CD4-positive, alpha-beta T cell treated with Interleukin-12 subunit alpha and Interleukin-12 subunit beta, for 1 hour (primary cell): ENCODE data around the gene PIN1.
"Not testable (repeated sequence)": the region's sequence is repeated elsewhere in the genome, so short reads cannot be mapped to it uniquely, and the experiment has no call there.

Experiments used
- DNase-seq: peaks from one replicate; pipeline ENCODE4 v3.0.0-alpha.2; 2020

The PIN1 gene

DNA sequence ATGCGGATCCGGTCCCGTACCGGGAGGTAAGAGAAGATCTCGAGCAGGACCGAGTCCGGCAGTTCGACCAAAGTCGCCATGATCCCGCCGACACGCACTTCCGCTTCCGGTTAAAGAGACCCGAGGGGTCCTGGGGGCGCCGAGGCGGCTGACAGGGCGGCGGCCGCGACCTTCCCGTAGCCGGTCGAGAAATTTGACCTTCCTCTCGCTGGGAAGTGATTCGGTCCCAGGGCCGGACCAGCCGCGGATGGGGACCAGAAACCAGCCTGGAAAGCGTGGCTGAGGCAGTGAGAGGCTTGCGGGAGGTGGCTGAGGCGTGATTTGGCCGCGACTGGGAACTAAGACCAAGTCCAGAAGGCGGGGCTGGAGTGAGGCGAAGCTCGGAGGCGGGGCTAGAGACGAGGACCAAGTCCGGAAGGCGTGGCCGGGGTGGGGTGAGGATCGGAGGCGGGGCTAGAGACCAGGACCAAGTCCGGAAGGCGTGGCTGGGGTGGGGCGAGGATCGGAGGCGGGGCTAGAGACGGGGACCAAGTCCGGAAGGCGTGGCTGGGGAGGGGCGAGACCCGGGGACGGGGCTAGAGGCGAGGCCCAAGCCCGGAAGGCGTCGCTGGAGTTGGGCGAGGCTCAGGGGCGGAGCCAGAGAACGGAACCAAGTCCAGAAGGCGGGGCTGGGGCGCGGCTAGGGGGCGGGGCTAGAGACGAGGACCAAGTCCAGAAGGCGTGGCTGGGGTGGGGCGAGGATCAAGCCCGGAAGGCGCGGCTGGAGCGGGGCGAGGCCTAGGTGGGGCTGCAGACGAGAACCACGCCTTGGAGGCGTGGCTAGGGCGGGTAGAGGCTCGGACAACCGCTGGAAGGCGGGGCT lies 16.2 kb upstream of the PIN1 start, which contains the start of gene FBXL12:
TSS of gene FBXL12 (minus strand) at position 346 of the 862 bp plus-strand sequence. CDS start at position 80, 266 bp downstream.
- peak; percentile 100 for DNase-seq

- no peak for DNase-seq
Measured at GRCh38 chr19:9819596-9819909, 15.6 kb upstream of the PIN1 start.

DNA sequence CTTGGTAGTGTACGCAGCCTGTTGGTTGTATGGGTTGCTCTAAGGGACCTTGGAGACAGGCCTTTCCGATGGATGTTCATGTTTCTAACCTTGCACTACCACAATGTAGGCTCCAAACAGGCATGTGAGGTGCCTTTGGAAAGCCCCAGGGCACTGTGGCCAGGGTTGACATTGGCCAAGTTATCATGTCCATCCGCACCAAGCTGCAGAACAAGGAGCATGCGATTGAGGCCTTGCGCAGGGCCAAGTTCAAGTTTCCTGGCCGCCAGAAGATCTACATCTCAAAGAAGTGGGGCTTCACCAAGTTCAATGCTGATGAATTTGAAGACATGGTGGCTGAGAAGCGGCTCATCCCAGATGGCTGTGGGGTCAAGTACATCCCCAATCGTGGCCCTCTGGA lies 15.1 kb upstream of the PIN1 start:
- DNase-seq, result not testable (repeated sequence)

- no peak for DNase-seq
Measured at GRCh38 chr19:9823816-9824215, 11.3 kb upstream of the PIN1 start.

DNA sequence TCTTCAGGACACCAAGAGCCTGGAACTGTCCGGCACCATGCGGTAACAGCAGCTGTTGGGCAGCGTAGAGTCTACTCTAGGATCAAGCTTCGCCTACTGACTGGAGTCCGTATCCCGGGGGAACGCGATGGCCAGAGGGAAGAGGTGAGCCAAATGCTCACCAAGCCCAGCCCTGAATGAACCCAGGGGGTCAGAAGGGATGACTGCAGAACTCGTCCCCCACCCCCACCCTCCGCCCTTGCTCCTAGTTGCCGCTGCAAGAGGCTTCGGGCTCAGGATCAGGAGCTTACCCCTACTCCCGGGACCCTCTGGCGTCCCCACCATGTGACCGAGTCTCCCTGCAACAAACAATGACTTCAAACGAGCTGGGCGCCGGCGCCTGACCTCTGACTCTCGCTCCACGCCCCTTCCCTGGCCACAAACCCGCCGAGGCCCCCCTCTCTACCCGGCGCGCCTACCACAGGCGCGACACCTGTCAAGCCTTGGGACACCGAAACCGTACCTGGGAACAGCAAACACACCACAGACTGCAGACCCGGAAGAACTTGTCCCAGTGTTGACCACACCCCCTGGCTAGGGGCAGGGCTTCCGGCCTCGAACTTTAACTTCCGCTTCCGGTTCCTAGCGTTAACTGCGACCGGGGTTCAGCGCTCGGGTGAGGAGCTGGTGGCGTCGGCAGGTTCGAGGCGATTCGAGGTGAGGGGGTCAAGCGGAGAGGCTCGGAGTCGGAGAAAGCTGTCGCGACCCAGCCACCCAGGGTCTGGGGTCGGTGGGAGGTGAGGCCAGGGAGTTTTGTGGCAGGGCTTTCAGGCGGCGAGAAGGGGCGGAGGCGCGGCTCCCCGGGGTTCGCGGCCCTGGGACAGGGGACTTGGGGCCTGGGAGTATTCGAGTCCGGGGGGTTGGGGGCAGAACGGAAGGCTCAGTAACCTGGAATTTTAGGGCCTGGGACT lies 7.6 kb upstream of the PIN1 start, which contains the start of gene UBL5:
TSS of gene UBL5 (plus strand) at position 630 of the 950 bp plus-strand sequence. CDS start 420 bp downstream, outside the sequence.
- peak; percentile 92 for DNase-seq

- DNase-seq, result no peak
Measured at GRCh38 chr19:9828551-9829063, 6.5 kb upstream of the PIN1 start.

GRCh38 chr19:9834307-9834725 lies 802 bp upstream of the PIN1 start:
- no peak for DNase-seq

GRCh38 chr19:9835507-9835949 lies 410 bp downstream of the PIN1 start:
- DNase-seq, result no peak

DNA sequence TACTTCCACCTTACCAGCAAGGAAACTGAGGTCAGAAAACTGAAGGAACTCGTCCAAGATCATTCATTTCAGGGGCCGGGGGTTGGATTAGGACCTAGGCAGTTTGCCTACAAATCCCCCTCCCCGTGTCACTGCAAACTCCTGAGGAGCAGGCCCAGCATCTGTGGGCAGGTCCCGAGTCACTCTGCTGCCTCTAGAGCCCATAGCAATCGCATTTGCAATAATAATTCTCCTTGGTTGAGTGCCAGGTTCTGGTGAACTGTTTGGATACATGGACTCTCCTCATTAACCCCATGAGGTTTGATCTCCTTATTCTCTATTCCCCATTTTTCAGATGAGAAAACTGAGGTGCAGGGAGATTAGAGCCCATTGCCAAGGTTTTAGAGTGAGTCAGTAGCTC lies 903 bp downstream of the PIN1 start:
- no peak for DNase-seq

GRCh38 chr19:9838324-9838723 lies 3.2 kb downstream of the PIN1 start:
- DNase-seq, result no peak

DNA sequence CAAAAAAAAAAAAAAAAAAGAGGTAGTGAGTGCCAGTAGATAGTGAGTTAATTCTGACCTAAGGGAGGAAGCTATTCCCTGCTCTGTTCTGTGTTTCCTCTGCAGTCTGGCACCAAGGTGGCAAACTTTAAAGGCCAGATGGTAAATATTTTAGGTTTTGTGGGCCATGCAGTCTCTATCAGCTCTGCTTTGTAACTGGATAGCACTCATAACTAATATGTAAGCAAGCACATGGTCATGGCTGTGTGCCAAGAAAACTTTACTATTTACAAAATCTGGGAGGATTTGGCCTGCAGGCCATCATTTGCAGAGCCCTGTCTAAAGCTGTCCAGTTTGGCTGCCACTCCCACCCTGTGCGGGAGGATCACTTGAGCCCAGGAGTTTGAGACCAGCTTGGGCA lies 4.3 kb downstream of the PIN1 start:
- no peak for DNase-seq

- DNase-seq, result no peak
Measured at GRCh38 chr19:9842834-9843625, 7.9 kb downstream of the PIN1 start.

- DNase-seq, result not testable (repeated sequence)
Measured at GRCh38 chr19:9843626-9844273, 8.6 kb downstream of the PIN1 start.

DNA sequence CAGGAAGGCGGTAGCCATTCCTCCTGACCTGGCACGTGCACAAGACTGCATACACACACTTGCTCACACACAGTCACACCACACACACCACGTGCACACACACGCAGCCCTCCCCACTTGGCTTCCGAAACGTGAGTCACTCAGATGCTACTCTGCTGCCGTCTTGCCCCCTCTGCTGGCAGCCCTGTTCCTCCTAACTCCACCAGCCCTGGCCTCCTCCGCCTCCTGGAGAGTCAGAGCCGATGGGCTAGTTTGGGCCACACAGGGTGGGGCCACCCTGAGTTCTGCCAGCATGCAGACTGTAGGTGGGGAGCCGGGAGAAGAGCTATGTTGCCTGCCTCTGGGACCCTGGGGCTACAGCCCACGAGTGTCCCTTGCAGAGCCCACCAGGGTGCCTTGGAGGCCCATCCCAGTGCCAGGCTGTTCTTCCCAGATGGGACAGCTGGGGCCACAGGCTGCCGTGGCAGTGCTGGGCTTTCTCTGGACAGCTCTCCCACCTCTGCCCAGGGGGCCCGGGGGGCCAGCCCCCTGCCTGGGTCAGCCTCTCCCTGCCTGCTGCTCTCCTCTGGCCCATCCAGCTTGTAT lies 12.1 kb downstream of the PIN1 start:
- peak; percentile 36 for DNase-seq

DNA sequence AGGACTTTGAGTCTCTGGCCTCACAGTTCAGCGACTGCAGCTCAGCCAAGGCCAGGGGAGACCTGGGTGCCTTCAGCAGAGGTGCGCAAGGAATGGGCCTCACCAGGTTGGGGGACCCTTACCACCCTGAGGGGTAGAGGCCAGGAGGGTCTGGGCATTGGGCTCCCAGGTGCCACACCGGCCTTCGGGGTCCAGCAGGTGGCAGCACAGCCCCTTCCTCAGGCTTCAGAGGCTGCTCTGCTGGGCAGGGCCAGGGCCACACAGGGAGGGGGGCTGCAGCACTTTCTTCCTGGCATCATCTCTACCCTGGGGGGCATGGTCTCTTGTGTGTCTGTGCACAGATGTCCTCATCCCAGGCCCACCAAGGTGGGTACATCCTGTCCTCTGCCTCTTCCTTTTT lies 12.9 kb downstream of the PIN1 start:
- DNase-seq, result peak; percentile 54

DNA sequence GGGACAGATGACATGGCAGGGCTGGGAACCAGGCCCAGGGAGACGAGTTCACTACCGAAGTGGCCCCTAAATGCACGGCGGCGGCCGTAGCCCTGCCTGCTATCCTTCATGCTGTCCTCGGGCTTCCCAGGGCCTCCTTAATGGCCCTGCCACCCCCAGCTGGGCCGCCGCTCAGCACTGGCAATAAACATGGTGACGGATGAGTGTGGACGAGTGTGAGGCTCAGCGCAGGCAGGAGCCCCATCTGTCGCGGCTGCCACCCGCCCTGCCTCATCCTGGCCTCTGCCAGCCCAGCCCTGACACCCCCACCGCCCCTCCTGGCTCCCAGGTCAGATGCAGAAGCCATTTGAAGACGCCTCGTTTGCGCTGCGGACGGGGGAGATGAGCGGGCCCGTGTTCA lies 13.6 kb downstream of the PIN1 start:
- DNase-seq, result no peak

DNA sequence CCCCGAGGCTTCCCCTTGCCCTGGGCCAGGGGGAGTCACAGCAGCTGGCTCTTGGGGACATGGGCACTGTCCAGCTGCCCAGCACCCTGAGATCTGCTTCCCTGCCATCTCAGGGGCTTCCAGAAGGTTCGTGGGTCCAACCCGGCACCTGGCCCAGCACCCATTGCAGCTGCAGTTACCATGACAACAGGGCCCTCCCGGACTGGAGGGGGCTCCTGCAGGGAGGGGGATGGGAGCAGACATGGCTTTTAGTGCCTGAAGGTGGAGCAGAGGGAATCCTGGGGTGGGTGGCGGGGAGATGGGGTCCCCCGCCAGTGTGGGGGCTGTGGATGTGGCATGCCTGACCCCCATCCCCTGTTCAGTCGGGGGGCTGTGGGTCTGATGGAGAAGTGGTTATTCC lies 14.7 kb downstream of the PIN1 start:
- DNase-seq, result no peak

- no peak for DNase-seq
Measured at GRCh38 chr19:9850235-9850959, 15.3 kb downstream of the PIN1 start.

DNA sequence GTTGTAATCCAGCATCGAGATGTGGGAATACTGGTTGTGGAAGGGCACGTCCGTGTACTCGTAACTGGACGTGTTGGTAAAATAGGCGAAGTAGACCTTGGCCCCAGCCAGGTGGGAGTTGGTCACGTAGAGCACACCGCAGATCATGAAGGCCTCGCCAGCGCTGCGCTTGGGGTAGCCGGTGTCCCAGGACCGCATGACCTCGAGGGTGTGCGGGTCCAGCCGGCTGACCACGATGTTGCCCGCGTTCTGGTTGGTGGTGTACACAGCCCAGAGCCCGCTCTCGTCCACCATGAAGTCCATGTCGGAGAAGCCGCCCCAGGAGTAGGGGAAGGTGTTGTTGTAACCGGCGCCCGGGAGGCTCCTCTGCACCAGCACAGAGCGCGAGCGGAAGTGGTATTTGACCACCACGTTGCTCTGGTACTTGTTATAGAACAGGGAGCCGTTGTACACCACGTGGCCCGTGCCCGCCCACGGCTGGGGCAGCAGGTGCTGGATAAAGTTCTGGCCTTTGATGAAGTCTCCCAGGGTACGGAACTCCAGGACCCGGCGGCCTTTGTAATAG lies 19.2 kb downstream of the PIN1 start:
- DNase-seq, result no peak

- DNase-seq, result no peak
Measured at GRCh38 chr19:9856609-9857008, 21.5 kb downstream of the PIN1 start.
